DOHH2 (cell line): ENCODE data around the gene CRACR2A.

ENCODE experiments used
- CTCF ChIP-seq: fragments of 200-600 bp; sonication (generic); IDR thresholded peaks from one replicate; pipeline ENCODE4 v1.5.1; 2014; ENCODE audit warnings: antibody characterized with exemption, mild to moderate bottlenecking, low read depth, low read length; ENCODE audit not compliant: poor library complexity, severe bottlenecking
- EZH2phosphoT487 ChIP-seq: fragments of 200-600 bp; sonication (generic); IDR thresholded peaks from 2 replicates; pipeline ENCODE4 v1.6.1; 2017; ENCODE audit warnings: borderline replicate concordance, mild to moderate bottlenecking, antibody characterized with exemption, low read length, moderate library complexity, mixed read lengths

- TF ChIP-seq EZH2phosphoT487 (no peak), CTCF (no peak)
These were observed 169.1 kb downstream of the CRACR2A start for GRCh38 chr12:3583656-3584334.
